C1 segment of cervical spinal cord (tissue), 14 donors: ENCODE measurements around the gene IL25.
A peak's percentile ranks its signal among the peaks of the same experiment; 100 is the strongest.
"Not testable (repeated sequence)": the region's sequence is repeated elsewhere in the genome, so short reads cannot be mapped to it uniquely, and the experiment has no call there.

Experiments
- DNase-seq, 14 donors: peaks; one replicate each; lab custom pipeline; 2025; lab: John Stamatoyannopoulos, UW

The IL25 gene

DNA sequence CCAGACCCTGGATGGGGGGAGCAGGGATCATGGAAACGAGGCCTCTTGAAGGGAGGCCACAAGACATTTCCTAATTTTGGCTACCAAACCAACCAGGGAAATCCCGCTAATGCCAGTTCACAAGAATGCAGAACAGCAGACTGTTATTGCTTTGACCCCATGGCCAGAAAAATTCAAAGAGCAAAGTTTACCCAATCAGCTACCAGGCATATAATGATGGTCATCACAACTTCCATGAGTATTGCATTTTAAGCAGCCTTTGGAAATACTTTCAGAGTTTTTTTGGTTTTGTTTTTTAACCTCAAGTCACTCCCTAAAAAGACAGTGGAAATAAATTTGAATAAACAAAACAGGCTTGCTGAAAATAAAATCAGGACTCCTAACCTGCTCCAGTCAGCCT lies at the start of gene IL25:
Gene IL25, plus strand, starts transcription at position 301 of the 400 bp plus-strand sequence.
- no peak for DNase-seq

DNA sequence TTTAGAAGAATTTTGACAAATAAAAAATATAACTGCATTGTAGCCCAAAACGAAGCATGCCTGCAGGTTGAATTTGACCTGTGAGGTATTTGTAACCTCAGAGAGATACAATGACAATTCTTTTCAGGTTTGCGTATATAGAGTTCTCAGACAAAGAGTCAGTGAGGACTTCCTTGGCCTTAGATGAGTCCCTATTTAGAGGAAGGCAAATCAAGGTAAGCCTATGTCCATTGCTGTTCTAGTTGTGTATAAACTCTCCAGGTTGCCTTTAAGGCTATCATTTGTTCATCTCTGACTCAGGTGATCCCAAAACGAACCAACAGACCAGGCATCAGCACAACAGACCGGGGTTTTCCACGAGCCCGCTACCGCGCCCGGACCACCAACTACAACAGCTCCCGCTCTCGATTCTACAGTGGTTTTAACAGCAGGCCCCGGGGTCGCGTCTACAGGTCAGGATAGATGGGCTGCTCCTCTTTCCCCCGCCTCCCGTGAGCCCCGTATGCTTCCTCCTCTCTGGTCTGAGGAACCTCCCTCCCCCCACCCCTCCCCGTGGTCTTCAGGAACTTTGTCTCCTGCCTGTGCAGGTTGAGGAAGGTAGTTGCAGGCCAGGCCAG lies 48.7 kb upstream of the IL25 start:
- DNase-seq, result no peak

DNA sequence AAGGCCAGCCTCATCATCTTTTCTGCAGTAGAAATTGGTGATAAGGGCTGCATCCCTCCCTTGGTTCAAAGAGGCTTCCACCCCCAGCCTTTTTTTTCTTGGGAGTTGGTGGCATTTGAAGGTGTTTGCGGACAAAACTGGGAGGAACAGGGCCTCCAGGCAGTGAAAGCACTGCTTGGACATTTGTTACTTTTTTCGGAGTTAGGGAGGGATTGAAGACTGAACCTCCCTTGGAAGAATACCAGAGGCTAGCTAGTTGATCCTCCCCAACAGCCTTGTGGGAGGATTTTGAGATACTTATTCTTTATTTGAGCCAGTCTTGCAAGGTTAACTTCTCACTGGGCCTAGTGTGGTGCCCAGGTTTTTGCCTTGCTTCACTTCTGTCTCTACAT lies 48.2 kb upstream of the IL25 start:
- DNase-seq, result no peak

DNA sequence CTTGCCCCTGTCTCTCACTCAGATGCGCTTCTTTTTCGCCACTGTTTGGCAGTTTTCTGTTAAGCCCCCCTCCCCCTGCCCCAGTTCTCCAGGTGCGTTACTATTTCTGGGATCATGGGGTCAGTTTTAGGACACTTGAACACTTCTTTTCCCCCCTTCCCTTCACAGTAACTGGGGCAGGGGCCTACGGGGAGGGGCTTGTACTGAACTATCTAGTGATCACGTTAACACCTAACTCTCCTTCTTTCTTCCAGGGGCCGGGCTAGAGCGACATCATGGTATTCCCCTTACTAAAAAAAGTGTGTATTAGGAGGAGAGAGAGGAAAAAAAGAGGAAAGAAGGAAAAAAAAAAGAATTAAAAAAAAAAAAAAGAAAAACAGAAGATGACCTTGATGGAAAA lies 47.6 kb upstream of the IL25 start:
- DNase-seq, result no peak

DNA sequence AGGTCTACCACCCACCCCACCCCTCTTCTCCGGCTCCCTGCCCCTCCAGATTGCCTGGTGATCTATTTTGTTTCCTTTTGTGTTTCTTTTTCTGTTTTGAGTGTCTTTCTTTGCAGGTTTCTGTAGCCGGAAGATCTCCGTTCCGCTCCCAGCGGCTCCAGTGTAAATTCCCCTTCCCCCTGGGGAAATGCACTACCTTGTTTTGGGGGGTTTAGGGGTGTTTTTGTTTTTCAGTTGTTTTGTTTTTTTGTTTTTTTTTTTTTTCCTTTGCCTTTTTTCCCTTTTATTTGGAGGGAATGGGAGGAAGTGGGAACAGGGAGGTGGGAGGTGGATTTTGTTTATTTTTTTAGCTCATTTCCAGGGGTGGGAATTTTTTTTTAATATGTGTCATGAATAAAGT lies 46.9 kb upstream of the IL25 start:
- DNase-seq, result not testable (repeated sequence)

DNA sequence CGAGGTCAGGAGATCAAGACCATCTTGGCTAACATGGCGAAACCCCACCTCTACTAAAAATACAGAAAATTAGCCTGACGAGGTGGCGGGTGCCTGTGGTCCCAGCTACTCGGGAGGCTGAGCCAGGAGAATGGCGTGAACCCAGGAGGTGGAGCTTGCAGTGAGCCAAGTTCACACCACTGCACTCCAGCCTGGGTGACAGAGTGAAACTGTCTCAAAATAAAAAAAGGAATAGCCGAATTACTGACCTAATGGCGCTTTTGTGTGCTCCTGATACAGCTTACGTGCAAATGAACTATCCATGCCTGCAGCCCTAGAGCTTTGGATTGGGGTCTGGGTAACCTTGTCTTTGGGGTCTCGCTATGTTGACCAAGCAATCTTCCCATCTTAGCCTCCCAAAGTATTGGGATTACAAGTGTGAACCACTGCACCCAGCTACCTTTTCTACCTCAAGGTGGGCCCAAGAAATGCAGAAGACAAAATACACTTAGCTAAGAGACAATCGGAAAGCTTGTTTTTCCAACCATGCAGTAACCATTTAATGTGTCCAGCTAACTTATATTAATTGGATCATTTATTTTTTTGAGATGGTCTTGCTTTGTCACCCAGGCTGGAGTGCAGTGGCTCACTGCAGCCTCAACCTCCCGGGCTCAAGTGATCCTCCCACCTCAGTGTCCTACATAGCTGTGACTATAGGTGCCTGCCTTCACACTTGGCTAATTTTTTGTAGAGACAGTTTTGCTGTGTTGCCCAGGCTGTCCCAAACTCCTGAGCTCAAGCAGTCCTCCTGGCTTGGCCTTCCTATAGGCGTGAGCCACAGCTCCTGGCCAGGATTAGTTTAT lies 45.9 kb upstream of the IL25 start:
- no peak for DNase-seq

DNA sequence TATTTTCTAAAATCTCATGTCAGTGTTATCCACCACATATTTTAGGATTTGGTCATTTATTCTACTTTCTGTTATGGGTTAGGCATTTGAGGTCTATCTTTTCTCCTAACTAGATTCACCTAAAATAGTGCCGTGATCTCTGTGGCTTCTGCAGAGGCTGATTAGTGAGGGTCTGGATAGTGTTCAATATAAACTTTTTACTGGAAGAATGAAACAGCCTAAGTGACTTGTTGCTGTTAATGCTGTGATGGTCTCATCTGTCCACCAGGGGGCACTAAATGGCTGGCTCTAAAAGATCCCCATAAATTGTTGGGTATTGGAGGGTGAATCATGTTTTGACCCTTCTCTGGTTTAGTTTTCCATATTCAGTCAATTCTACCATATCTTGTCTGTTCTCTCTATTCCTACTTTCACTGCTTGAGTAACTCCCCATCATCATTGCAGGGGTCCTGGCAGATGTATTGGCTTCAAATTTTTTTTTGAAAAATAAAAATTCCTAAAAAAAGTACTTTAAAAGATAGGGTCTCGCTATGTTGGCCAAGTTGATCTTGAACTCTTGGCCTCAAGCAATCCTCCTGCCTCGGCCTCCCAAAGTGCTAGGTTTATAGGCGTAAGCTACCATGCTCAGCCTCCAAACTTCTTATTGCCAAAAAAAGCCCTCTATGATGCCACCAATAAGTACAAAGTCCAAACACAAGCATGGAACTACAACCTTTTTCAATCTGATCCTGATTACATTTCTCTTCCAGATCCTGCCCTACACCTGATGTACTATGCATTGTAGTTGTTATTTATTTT lies 44.5 kb upstream of the IL25 start:
- peak in 8 of 14 donors; percentile 19 to 61 (median 44) for DNase-seq

DNA sequence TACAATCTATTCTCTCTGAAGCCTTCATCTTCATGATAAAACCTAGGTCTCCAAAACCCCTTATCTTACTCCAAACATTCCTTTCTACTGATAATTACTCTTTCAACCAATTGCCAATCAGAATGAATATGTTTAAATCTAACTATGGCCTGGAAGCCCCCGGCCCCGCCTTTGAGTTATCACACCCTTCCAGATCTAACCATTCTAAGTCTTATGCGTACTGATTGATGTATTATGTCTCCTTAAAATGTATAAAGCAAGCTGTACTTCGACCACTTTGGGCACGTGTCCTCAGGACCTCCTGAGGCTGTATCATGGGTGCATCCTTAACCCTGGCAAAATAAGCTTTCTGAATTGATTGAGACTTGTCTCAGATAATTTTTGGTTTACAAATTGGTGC lies 37.0 kb upstream of the IL25 start:
- DNase-seq, result no peak

DNA sequence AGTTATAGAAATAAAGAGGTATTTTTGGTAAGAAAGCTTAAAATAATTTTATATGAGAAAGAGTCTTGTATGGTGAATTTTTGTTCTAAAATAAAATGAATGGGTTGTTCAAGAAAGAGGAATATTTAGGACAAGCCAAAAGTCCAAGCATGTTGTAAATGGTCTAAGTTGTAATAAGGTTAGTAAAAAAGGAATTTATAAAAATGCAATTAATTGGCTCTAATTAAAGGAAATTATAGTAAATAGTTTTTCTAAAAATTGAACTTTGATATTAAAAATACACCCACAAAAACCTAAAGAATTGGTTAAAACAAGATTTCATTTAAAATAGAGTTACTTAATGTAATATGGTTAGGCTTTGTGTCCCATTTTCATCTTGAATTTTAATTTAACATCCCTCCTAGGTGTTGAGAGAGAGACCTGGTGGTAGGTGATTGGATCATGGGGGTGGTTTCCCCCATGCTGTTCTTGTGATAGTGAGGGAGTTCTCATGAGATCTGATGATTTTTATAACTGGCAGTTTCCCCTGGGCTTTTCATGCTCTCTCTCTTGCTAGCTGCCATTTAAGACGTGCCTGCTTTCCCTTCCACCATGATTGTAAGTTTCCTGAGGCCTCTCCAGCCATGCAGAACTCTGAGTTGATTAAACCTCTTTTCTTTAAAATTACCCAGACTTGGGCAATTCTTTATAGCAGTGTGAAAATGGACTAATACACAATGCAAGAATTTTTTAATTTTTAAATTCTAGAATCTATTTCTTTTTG lies 32.9 kb upstream of the IL25 start:
- no peak for DNase-seq

DNA sequence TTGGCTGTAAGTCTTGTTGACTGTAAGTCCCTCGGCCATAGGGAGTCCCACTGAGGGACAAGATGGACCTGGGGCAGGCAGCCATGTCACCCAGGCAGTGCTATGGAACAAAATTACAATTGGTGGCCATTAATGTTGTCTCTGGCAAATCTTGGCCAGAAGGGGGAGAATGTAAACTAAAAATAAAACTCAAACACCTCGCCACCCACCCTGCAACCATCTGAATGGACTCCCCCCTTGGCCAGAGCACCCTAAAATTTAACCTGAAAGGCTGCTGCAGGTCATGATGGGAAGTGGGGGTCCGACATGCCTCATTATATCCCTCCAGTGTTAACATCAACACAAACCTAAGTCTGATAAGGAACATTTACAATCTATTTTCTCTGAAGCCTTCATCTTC lies 28.1 kb upstream of the IL25 start:
- DNase-seq, result no peak

DNA sequence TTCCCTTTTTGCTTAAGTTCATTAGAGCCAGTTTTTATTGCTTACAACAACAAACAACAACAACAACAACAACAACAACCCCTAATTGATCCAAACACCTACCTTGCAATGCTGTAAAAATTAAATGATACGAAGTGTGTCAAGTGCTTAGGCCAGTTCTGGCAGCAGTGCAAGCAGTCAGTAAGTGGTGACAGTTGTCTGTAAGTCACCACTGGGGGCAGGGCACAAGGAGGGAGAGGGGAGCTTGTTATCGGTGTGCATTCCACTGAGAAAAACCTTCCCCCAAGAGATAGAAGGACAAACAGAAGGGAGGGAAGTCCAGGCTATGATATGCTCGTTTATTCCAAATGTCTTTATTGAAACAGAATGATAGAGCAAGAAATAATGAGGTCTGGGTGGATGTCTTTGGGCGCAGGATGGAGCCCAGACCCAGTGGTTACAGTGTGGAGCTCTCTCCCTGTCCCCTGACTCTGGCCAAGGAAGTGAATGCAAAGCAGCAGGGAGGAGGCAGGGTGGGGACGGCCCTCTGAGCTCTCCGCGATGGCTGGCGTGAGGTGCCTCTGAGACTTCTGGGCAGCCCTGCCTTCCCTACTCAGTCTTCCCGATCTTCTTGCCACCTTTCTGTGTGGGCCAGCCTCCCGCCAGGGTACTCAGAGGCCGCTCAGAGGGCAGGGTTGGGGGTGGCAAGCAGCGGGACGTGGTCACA lies 26.5 kb upstream of the IL25 start:
- no peak for DNase-seq

DNA sequence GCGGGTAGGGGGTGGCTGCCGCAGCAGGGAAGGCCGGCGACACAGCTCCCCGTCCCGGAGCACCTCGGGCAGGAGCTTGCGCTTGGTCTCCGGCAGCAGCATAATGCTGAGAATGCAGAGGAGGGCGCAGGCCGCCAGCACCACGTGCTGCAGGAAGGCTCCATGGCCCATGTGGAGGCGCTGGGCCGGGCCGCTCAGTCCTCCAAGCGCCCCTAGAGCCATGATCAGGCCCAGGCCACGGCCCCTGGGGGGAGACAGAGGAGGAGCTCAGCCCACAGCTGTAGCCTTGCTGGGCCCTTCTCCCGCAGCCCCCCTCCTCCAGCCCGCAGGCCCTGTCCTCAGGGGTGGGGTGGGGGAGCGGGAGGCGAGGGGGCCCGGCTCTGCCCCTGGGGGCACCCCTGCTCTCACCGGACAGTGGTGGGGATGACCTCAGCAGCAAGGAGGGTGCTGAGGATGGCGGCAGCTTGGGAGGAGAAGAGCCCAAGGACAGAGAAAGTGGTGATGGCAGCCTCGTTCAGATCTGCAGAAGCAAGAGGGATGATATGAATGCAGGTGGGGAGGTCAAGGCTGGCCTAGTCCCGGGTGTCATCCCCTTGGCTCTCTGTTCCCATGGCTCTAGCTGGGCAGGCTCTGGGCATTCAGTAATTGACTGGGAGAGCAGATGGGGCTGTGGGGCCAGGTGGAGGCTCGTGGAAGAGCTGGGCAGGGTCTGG lies 25.8 kb upstream of the IL25 start:
- no peak for DNase-seq

DNA sequence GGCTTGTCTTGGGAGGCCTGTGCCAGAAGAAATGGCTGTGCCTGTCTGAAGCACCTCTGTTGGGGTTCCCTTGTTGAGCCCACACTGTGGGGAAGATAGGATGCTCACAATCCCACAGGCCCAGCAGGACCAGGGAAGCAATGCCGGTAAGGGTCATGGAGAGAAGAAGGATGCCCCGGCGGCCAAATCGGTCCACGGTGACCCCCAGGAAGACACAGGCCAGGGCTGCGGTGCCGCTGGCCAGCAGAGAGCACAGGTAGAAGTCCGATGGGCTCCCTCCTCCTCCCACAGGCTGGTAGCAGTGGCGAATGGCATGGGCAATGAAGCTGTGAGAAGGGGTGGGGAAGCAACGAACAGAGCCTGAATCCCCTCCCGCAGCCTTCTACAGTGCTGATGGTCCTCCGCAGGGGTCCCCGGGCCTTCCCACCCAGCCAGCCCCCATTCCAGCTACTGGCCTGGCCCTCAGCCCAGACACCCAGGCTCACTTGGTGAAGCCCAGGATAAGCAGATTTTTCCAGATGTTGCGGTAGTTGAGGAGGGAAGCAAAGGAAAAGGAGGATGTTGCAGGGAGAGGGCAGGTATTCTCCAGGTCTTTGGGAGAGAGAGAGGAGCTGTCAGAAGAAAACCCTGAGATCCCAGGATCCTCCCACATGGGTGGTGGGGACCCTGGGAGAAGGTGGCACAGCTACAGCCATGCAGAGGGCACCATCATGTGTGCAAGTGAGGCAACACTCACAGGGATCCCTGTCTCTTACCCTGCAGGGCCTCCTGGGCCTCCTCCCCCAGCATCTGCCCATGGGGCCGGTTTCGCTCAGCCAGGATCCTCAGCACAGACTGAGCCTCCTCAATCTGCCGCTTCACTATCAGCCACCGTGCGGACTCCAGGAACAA lies 25.0 kb upstream of the IL25 start:
- DNase-seq, result no peak

DNA sequence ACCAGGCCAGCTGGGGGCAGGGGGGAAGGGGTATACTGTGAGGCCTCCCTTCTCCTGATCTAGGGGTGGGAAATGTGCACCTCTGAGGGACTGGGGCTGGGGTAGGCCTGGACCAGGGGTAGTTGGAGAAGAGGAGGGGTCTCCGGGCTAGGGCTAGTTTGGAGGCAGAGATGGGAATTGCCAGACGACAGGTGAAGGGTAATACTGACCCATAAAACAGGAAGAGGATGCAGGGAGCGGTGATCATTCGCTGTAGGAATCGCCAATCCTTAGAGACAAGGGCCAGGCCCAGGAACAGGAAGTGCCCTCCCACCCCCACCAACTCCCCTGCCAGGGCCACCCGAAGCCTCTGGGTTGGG lies 24.3 kb upstream of the IL25 start:
- DNase-seq, result no peak

DNA sequence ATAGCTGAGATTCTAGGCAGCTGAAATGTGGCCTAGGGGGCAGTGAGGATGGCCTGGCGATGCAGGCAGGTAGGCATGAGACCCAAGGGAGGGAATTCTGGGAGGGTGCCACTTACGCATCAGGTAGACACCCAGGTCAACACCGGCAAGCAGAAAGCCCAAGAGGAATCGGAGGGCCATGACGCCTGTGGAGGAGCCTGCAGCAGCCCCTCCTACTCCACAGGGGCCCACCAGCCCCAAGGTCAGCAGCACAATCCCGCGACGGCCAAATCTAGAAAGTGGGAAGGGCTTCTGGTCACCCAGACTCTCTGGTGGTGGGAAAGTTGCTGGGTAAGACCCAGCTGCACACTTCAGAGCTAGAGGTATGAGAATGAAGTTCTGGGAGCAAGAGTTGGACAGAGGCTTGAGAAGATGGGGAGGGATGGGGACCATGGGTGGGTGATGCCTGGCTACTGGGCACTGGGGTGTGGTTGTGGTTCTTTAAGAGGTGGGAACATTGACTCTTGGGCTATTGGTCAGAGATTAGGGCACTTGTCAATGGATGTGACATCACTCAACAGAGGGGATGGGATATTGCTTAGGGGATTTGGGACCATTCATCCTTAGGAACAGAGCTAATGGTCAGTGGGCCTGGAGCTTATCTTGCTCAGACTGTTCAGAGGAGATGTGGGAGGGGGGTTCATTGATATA lies 23.3 kb upstream of the IL25 start:
- DNase-seq, result no peak

DNA sequence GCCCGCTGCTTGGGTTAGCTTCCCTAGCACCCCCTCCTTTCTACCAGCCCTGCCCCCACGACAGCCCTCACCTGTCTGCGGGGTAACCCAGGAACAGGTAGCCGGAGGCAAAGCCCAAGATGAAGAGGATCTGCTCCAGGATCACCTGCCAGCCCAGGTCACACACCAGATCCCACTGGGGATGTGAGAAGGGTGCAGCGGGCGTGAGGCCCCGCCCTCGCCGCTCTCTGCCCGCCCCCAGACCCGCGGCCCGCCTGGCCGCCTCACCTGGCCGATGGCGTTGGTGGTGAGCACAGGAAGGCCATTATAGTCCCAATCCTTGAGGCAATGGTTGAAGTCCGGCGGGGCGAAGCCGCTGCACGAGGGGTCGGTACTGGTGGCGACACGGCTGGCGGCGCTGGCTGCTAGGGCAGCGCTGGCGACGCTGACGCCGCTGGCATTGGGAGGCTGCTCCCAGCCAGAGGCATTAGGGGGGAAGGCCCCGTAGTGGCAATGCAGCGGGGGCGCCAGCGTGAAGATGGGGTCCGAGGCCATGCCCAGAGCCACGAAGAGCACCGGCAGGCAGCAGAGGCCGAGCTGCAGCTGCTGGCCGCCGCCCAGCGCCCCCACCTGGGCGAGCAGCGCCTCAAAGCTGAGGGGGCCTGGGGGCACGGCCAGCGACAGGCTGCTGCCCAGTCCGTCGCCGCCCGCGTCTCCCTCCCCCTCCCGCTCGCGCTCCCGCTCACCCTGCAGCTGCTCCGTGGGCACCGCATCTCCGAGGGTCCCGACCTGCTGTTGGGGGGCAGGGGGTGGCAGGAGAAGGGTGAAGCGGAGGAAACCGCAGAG lies 20.7 kb upstream of the IL25 start:
- DNase-seq, result peak in 4 of 14 donors; percentile 57 to 74 (median 62)

DNA sequence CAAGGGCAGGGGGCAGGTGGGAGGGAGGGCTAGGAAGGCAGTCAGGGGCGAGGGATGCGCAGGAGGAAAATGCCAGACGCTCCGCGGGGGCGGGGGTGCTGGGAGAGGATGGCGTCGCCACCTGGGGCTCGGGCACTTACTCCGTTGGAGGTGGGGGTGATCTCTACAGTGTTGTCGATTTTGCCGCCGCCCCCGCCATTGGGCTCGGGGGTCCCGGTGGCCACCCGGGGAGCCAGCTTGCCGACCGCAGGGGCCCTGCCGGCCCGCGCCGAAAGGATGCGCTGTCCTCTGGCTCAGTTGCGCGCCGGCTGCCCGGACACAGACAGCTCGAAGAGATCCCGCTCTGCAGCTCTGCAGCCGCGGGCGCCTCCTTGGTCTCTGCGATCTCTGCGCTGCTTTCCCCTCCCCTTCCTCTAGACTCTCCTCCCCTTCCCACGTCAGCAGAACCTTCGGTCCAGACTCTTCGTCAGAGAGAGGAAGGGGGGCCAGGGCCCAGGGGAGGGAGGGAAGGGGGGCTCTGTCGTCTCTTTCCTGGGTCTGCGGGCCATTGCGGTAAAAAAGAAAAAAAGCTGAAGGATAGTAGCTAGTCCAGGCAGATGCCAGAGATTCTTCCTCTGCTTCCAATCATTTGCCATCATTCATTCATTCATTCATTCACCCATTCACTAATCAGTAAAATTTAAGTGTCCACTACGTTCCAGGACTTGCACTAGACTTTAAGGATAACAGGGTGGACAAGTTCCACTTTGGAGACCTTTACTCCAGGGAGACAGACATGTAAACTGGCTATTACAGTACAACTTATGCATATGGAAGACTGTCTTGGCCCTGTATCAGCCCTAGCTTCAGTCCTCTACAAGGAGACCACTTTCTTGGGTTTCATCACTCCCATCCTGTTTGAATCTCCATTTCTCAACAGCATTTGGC lies 19.8 kb upstream of the IL25 start, which contains the start of gene SLC22A17:
Gene SLC22A17, minus strand, starts transcription at position 382 of the 927 bp plus-strand sequence.
- peak in 13 of 14 donors; percentile 35 to 91 (median 80) for DNase-seq
